IMR-90 (cell line): ENCODE results near the gene F10. TPM values are rescaled to one million over a fixed set of nuclear protein-coding genes. Genes with fewer than 3 reads are reported as not detected.

Experiments used
- ATAC-seq: fragments of 200-7000 bp; cut with Tn5 transposase; 2 replicates; pipeline ENCODE4 v1.9.1; 2020; ENCODE audit warnings: low read depth, mild to moderate bottlenecking, moderate library complexity
- BruUV-seq: library from RNA; stranded (reverse); fragments of 400-500 nt; replicated peaks from 2 replicates; lab custom pipeline; 2021; lab: Mats Ljungman, UMichigan
- CTCF ChIA-PET: fragments of 300-600 bp; formaldehyde crosslinking; extraction: SDS; loops from one replicate; lab custom pipeline; 2021; ENCODE audit warnings: antibody characterized with exemption; lab: Yijun Ruan, JAX
- POLR2A ChIA-PET: fragments of 300-600 bp; sonication (Branson Sonifier 250); formaldehyde crosslinking; loops from one replicate; lab custom pipeline; 2022; ENCODE audit warnings: antibody characterized with exemption; ENCODE audit not compliant: unreplicated experiment; lab: Charles Lee
- DNase-seq: peaks from one replicate; pipeline ENCODE4 v3.0.0; 2013
- H2AFZ ChIP-seq: replicated peaks from 2 replicates; pipeline ENCODE3; 2013; ENCODE audit warnings: low read length, mild to moderate bottlenecking; ENCODE audit not compliant: poor library complexity
- H2AK5ac ChIP-seq: 2 replicates; pipeline ENCODE4 v1.6.1; 2013; ENCODE audit warnings: low read depth, low read length, inconsistent platforms
- H2AK9ac ChIP-seq: replicated peaks from 2 replicates; pipeline ENCODE3; 2013; ENCODE audit warnings: mild to moderate bottlenecking, low read depth, low read length, moderate library complexity; ENCODE audit not compliant: poor library complexity
- H2BK120ac ChIP-seq: 2 replicates; pipeline ENCODE4 v1.6.1; 2013; ENCODE audit warnings: low read depth, low read length, inconsistent platforms
- H2BK15ac ChIP-seq: 3 replicates; pipeline ENCODE4 v1.6.1; 2013; ENCODE audit warnings: low read depth, low read length, inconsistent platforms
- H2BK20ac ChIP-seq: 2 replicates; pipeline ENCODE4 v1.6.1; 2013; ENCODE audit warnings: low read depth, mild to moderate bottlenecking, inconsistent platforms, low read length, moderate library complexity
- H2BK5ac ChIP-seq: 2 replicates; pipeline ENCODE4 v1.6.1; 2013; ENCODE audit warnings: mild to moderate bottlenecking, low read depth, low read length, inconsistent platforms; ENCODE audit not compliant: poor library complexity, severe bottlenecking
- H3K14ac ChIP-seq: replicated peaks from 2 replicates; pipeline ENCODE4 v1.6.1; 2013; ENCODE audit warnings: low read depth, low read length, inconsistent platforms
- H3K18ac ChIP-seq: 2 replicates; pipeline ENCODE4 v1.6.1; 2013; ENCODE audit warnings: low read depth, low read length, control low read depth
- H3K23ac ChIP-seq: 2 replicates; pipeline ENCODE4 v1.6.1; 2013; ENCODE audit warnings: low read depth, low read length, inconsistent platforms
- H3K27ac ChIP-seq: 2 replicates; pipeline ENCODE4 v1.5.1; 2013; ENCODE audit warnings: mild to moderate bottlenecking, control low read depth, low read length; ENCODE audit not compliant: insufficient read depth
- H3K27me3 ChIP-seq: 2 replicates; pipeline ENCODE4 v1.6.1; 2013; ENCODE audit warnings: low read length; ENCODE audit not compliant: control insufficient read depth, insufficient read depth
- H3K36me3 ChIP-seq: 2 replicates; pipeline ENCODE4 v1.6.1; 2013; ENCODE audit warnings: low read length, mixed read lengths; ENCODE audit not compliant: control insufficient read depth, insufficient read depth
- H3K4ac ChIP-seq: 2 replicates; pipeline ENCODE4 v1.6.1; 2013; ENCODE audit warnings: low read depth, low read length, inconsistent platforms
- H3K4me1 ChIP-seq: 2 replicates; pipeline ENCODE4 v1.6.1; 2013; ENCODE audit warnings: low read length, mixed read lengths; ENCODE audit not compliant: control insufficient read depth, insufficient read depth
- H3K4me2 ChIP-seq: 2 replicates; pipeline ENCODE4 v1.6.1; 2013; ENCODE audit warnings: low read depth, mild to moderate bottlenecking, control low read depth, low read length, moderate library complexity
- H3K4me3 ChIP-seq: 2 replicates; pipeline ENCODE4 v1.5.1; 2013; ENCODE audit warnings: low read depth, mild to moderate bottlenecking, control low read depth, low read length, moderate library complexity; ENCODE audit not compliant: insufficient read depth
- H3K56ac ChIP-seq: 2 replicates; pipeline ENCODE4 v1.6.1; 2013; ENCODE audit warnings: low read length, inconsistent platforms; ENCODE audit not compliant: insufficient read depth; ENCODE audit errors: extremely low read depth
- H3K79me1 ChIP-seq, 2 experiments: 2 replicates each; pipeline ENCODE4 v1.6.1; 2013; ENCODE audit warnings: low read length in 2 of 2, inconsistent platforms in 1 of 2, low read depth in 1 of 2
- H3K9ac ChIP-seq: 2 replicates; pipeline ENCODE4 v1.6.1; 2013; ENCODE audit warnings: low read depth, low read length, control low read depth
- H3K9me1 ChIP-seq: 2 replicates; pipeline ENCODE4 v1.6.1; 2013; ENCODE audit warnings: low read length, inconsistent platforms; ENCODE audit not compliant: insufficient read depth
- H3K9me3 ChIP-seq: 2 replicates; pipeline ENCODE4 v1.6.1; 2013; ENCODE audit warnings: low read length; ENCODE audit not compliant: control insufficient read depth, insufficient read depth
- H4K20me1 ChIP-seq: 2 replicates; pipeline ENCODE4 v1.6.1; 2013; ENCODE audit warnings: low read length, inconsistent platforms; ENCODE audit not compliant: insufficient read depth
- H4K5ac ChIP-seq: 2 replicates; pipeline ENCODE4 v1.6.1; 2013; ENCODE audit warnings: mild to moderate bottlenecking, low read depth, low read length, control low read depth
- H4K8ac ChIP-seq, 2 experiments: 2 replicates each; pipeline ENCODE4 v1.6.1; 2013; ENCODE audit warnings: low read depth in 2 of 2, low read length in 2 of 2, control low read depth in 1 of 2, inconsistent platforms in 1 of 2
- H4K91ac ChIP-seq: 2 replicates; pipeline ENCODE4 v1.6.1; 2013; ENCODE audit warnings: low read depth, low read length, inconsistent platforms; ENCODE audit not compliant: insufficient read depth
- CHD1 ChIP-seq: IDR thresholded peaks from 2 replicates; pipeline ENCODE4 v1.6.1; 2012; ENCODE audit warnings: low read depth, low read length, improper control_type of control experiment
- ELK1 ChIP-seq: fragments of 150-350 bp; IDR thresholded peaks from 2 replicates; pipeline ENCODE4 v1.6.1; 2016; ENCODE audit warnings: low read depth, mild to moderate bottlenecking, low read length, moderate library complexity, borderline replicate concordance
- FOS ChIP-seq: fragments of 150-350 bp; IDR thresholded peaks from 2 replicates; pipeline ENCODE4 v1.6.1; 2016; ENCODE audit warnings: low read depth, low read length
- MAFK ChIP-seq: IDR thresholded peaks from 2 replicates; pipeline ENCODE4 v1.6.1; 2012; ENCODE audit warnings: low read depth, low read length, improper control_type of control experiment
- MAZ ChIP-seq: IDR thresholded peaks from 2 replicates; pipeline ENCODE4 v1.6.1; 2012; ENCODE audit warnings: low read depth, mild to moderate bottlenecking, low read length, improper control_type of control experiment, moderate library complexity, borderline replicate concordance
- MXI1 ChIP-seq: IDR thresholded peaks from 2 replicates; pipeline ENCODE4 v1.6.1; 2012; ENCODE audit warnings: low read depth, mild to moderate bottlenecking, low read length, moderate library complexity, borderline replicate concordance
- POLR2A ChIP-seq: IDR thresholded peaks from 2 replicates; pipeline ENCODE4 v1.6.1; 2012; ENCODE audit warnings: mild to moderate bottlenecking, low read depth, low read length
- RAD21 ChIP-seq: IDR thresholded peaks from 2 replicates; pipeline ENCODE4 v1.6.1; 2012; ENCODE audit warnings: low read length, improper control_type of control experiment
- USF2 ChIP-seq: fragments of 150-350 bp; IDR thresholded peaks from 2 replicates; pipeline ENCODE4 v1.6.1; 2017; ENCODE audit warnings: mild to moderate bottlenecking, antibody characterized with exemption, low read length, low read depth
- WGBS, 2 experiments: methylation state at CpG; one replicate each; pipeline versions ENCODE4 v1.1.5 to v1.1.7; 2013; ENCODE audit warnings: missing lambda C conversion rate in 2 of 2; ENCODE audit not compliant: insufficient read length in 1 of 2; ENCODE audit errors: extremely low coverage in 2 of 2; 5-methylcytosine and 5-hydroxymethylcytosine counted together
- dilution Hi-C: fragments of 300-500 bp; cut with HindIII; formaldehyde crosslinking; loops from one replicate; pipeline ENCODE4 v1.14.3; 2018; ENCODE audit warnings: low sequenced_read_pairs; ENCODE audit not compliant: unreplicated experiment
- in situ Hi-C: fragments of 300-500 bp; cut with MboI; formaldehyde crosslinking; loops from 3 replicates; pipeline ENCODE4 v1.14.3; 2019; ENCODE audit warnings: low sequenced_read_pairs, inconsistent platforms, mixed read lengths
- intact Hi-C: fragments of 100-400 bp; cut with micrococcal nuclease; formaldehyde crosslinking; loops from 2 replicates; pipeline ENCODE4 v1.10.0; 2022
- polyA plus RNA-seq, 3 experiments: library from polyadenylated mRNA; depleted of rRNA; stranded (reverse); fragments of >200 nt; gene quantifications; 2 replicates each; pipeline ENCODE4 v1.2.3, GENCODE V29; 2012; ENCODE audit warnings: low replicate concordance in 1 of 3
- total RNA-seq: library from RNA; depleted of rRNA; stranded (reverse); fragments of >200 nt; gene quantifications from 2 replicates; pipeline ENCODE4 v1.2.3, GENCODE V29; 2012

Gene F10
- total and polyA plus RNA-seq, 2 of the 4 experiments (the other 2 are of a cell fraction): 9.1 to 19.5 TPM

- Histone ChIP-seq H4K5ac (no peak overlapping the region), H2AFZ (no peak overlapping the region), H2BK120ac (no peak overlapping the region), H2AK9ac (no peak overlapping the region), H2BK15ac (no peak overlapping the region), H3K36me3 (no peaks in the 10 kb centered on the region), H3K9ac (no peak overlapping the region), H3K9me3 (no peaks in the 10 kb centered on the region; the same call in 1 of the 2 replicates), H3K56ac (no peak overlapping the region), H4K91ac (no peak overlapping the region), H4K8ac (no peak overlapping the region), H2BK20ac (no peak overlapping the region), H3K4me3 (no peak overlapping the region), H3K27ac (no peak overlapping the region), H3K79me1 (no peaks in the 10 kb centered on the region), H3K4ac (no peak overlapping the region), H3K18ac (no peak overlapping the region), H3K4me1 (peaks cover 3% of the 10 kb centered on the region; the same call in 1 of the 2 replicates), H2AK5ac (no peak overlapping the region), H3K4me2 (no peak overlapping the region), H4K20me1 (no peaks in the 10 kb centered on the region), H3K9me1 (peaks cover 4% of the 10 kb centered on the region; the same call in 1 of the 2 replicates), H3K14ac (no peak overlapping the region), H3K23ac (no peak overlapping the region), H2BK5ac (no peak overlapping the region), H3K27me3 (peaks cover 11% of the 10 kb centered on the region)
- no TSS peak for BruUV-seq
- 75% methylated on average over 6 of the region's 10 CpGs; no CpG with 5 or more reads in 1 of the 2 experiments for WGBS, 2 experiments
- TF ChIP-seq RAD21 (no peak), MAZ (no peak), CHD1 (no peak), USF2 (no peak), MXI1 (no peak), POLR2A (no peak), MAFK (no peak), FOS (no peak), ELK1 (no peak)
- dilution Hi-C loops (no loop called here), intact Hi-C loops (no loop called here), in situ Hi-C loops (no loop called here)
- no peak for ATAC-seq
- DNase-seq: no peak
- ChIA-PET CTCF (no interaction called here), POLR2A (no interaction called here)
Measured at GRCh38 chr13:113116206-113116800, 6.3 kb upstream of the F10 start.
